Gastrocnemius medialis (tissue), 4 donors: ENCODE data around the gene CEP112. TPM values are rescaled to one million over a fixed set of nuclear protein-coding genes. Genes with fewer than 3 reads are reported as not detected.

Source experiments
- ATAC-seq, 2 donors: fragments of 150-250 bp; one replicate each; pipeline ENCODE4 v1.9.1; 2016
- DNase-seq, 2 donors: peaks; one replicate each; pipeline ENCODE4 v3.0.0-alpha.2; 2019
- H3K27ac ChIP-seq, 4 donors: fragments of 200-600 bp; sonication (generic); 1 replicate in 1 of 4; 2 replicates in 3 of 4; pipeline ENCODE4 v1.5.1; 2016 to 2018; ENCODE audit warnings: mild to moderate bottlenecking in 2 of 4, moderate library complexity in 1 of 4
- H3K27me3 ChIP-seq, 3 donors: fragments of 200-600 bp; sonication (generic) in 2 of 3; 1 replicate in 1 of 3; 2 replicates in 2 of 3; pipeline versions ENCODE4 v1.5.1 to v1.6.0; 2016 to 2019; ENCODE audit warnings: mild to moderate bottlenecking in 1 of 3, moderate library complexity in 1 of 3
- H3K36me3 ChIP-seq, 2 donors: fragments of 200-600 bp; sonication (generic) in 1 of 2; one replicate each; pipeline ENCODE4 v1.5.1; 2017 to 2018
- H3K4me1 ChIP-seq, 2 donors: fragments of 200-600 bp; sonication (generic) in 1 of 2; one replicate each; pipeline ENCODE4 v1.5.1; 2016 to 2017; ENCODE audit warnings: mild to moderate bottlenecking in 2 of 2
- H3K4me3 ChIP-seq, 4 donors: fragments of 200-600 bp; sonication (generic) in 3 of 4; 1 replicate in 1 of 4; 2 replicates in 3 of 4; pipeline ENCODE4 v1.5.1; 2016 to 2019; ENCODE audit warnings: mild to moderate bottlenecking in 2 of 4
- H3K9me3 ChIP-seq, 3 donors: fragments of 200-600 bp; sonication (generic) in 2 of 3; 1 replicate in 1 of 3; 2 replicates in 2 of 3; pipeline ENCODE4 v1.5.1; 2016 to 2019
- CTCF ChIP-seq, 5 experiments: fragments of 450-650 bp in 3 of 5; fragments of 200-600 bp in 2 of 5; sonication (generic) in 2 of 5; IDR thresholded peaks in 4 of 5; conservative IDR thresholded peaks in 1 of 5; 1 replicate in 4 of 5; 2 replicates in 1 of 5; pipeline ENCODE4 v1.5.1; 2016 to 2019; ENCODE audit warnings: antibody characterized with exemption in 5 of 5, mild to moderate bottlenecking in 3 of 5, moderate library complexity in 3 of 5
- POLR2A ChIP-seq, 2 donors: fragments of 450-650 bp; IDR thresholded peaks; one replicate each; pipeline ENCODE4 v1.6.1; 2017; ENCODE audit warnings: antibody characterized with exemption in 2 of 2, mild to moderate bottlenecking in 2 of 2, moderate library complexity in 2 of 2
- in situ Hi-C, 4 donors: fragments of 200-750 bp; cut with MboI; loops; one replicate each; pipeline versions ENCODE4 v1.15.0 to v1.8.0; 2017; ENCODE audit warnings: low sequenced_read_pairs in 4 of 4
- intact Hi-C: fragments of 100-400 bp; cut with DNase I; formaldehyde crosslinking; loops from one replicate; pipeline ENCODE4 v1.15.1; 2023; ENCODE audit warnings: low total_unique reads
- total RNA-seq, 4 donors: library from RNA; depleted of rRNA; stranded (reverse); fragments of >200 nt; gene quantifications; one replicate each; pipeline versions ENCODE4 v1.1.0 to v1.2.3, GENCODE V29; 2016

CEP112 gene
- total RNA-seq, 4 donors from 2014 or later: 6.1 to 8.7 (median 7.1) TPM

GRCh38 chr17:66123163-66123562 is 68.8 kb downstream of the CEP112 start:
- Histone ChIP-seq H3K27me3 (no peaks in the 10 kb centered on the region), H3K4me3 (no peak overlapping the region), H3K27ac (no peak overlapping the region), H3K9me3 (no peaks in the 10 kb centered on the region), H3K36me3 (peaks cover 0 to 6% of the 10 kb centered on the region in 2 donors), H3K4me1 (peaks cover 0 to 4% of the 10 kb centered on the region in 2 donors)
- no peak for TF ChIP-seq CTCF (IDR thresholded peaks at IDR 0.05 in 4 of 5, conservative IDR thresholded peaks at IDR 0.05 in 1 of 5)
- no peak for ATAC-seq
- in situ Hi-C loops (no loop called here), intact Hi-C loops (no loop called here)
- DNase-seq: no peak

- in situ Hi-C loops: no loop called here
- ATAC-seq (no peak), DNase-seq (no peak)
- Histone ChIP-seq H3K9me3 (no peaks in the 10 kb centered on the region), H3K27me3 (no peaks in the 10 kb centered on the region), H3K4me1 (peaks cover 0 to 5% of the 10 kb centered on the region in 2 donors), H3K27ac (no peak overlapping the region), H3K36me3 (no peaks in the 10 kb centered on the region), H3K4me3 (no peak overlapping the region)
- intact Hi-C loops: no loop called here
- no peak for TF ChIP-seq CTCF (IDR thresholded peaks at IDR 0.05 in 4 of 5, conservative IDR thresholded peaks at IDR 0.05 in 1 of 5)
- no peak for TF ChIP-seq POLR2A (IDR thresholded peaks at IDR 0.05)
Observed at GRCh38 chr17:66115246-66115645, 76.7 kb downstream of the CEP112 start.

GRCh38 chr17:66114609-66115008 is 77.3 kb downstream of the CEP112 start:
- in situ Hi-C loops: no loop called here
- intact Hi-C loops: no loop called here
- ATAC-seq: no peak

GRCh38 chr17:66107731-66108130 is 84.2 kb downstream of the CEP112 start:
- H3K9me3 ChIP-seq: no peaks in the 10 kb centered on the region
- H3K27me3 ChIP-seq: no peaks in the 10 kb centered on the region
- intact Hi-C loops (no loop called here), in situ Hi-C loops (no loop called here)
- H3K36me3 ChIP-seq: no peaks in the 10 kb centered on the region
- DNase-seq (no peak), ATAC-seq (no peak)
- no peak overlapping the region for H3K27ac ChIP-seq
- TF ChIP-seq CTCF (IDR thresholded peaks at IDR 0.05 in 4 of 5, conservative IDR thresholded peaks at IDR 0.05 in 1 of 5) (no peak), POLR2A (IDR thresholded peaks at IDR 0.05) (no peak)
- H3K4me3 ChIP-seq: peak overlapping the region in 1 of 4 donors; percentile 12
- no peaks in the 10 kb centered on the region for H3K4me1 ChIP-seq

More at GRCh38 chr17:66114609-66115008, 77.3 kb downstream of the CEP112 start:
- no peak overlapping the region for H3K4me3 ChIP-seq
- H3K4me1 ChIP-seq: peaks cover 0 to 5% of the 10 kb centered on the region in 2 donors
- H3K36me3 ChIP-seq: no peaks in the 10 kb centered on the region
- no peaks in the 10 kb centered on the region for H3K27me3 ChIP-seq
- DNase-seq: no peak
- H3K27ac ChIP-seq: no peak overlapping the region
- H3K9me3 ChIP-seq: no peaks in the 10 kb centered on the region
- TF ChIP-seq POLR2A (IDR thresholded peaks at IDR 0.05) (no peak), CTCF (IDR thresholded peaks at IDR 0.05 in 4 of 5, conservative IDR thresholded peaks at IDR 0.05 in 1 of 5) (no peak)

- DNase-seq (no peak), ATAC-seq (no peak)
- intact Hi-C loops (no loop called here), in situ Hi-C loops (no loop called here)
- Histone ChIP-seq H3K27ac (no peak overlapping the region), H3K27me3 (no peaks in the 10 kb centered on the region), H3K36me3 (peaks cover 0 to 4% of the 10 kb centered on the region in 2 donors), H3K4me1 (no peaks in the 10 kb centered on the region), H3K9me3 (no peaks in the 10 kb centered on the region), H3K4me3 (no peak overlapping the region)
- no peak for TF ChIP-seq CTCF (IDR thresholded peaks at IDR 0.05 in 4 of 5, conservative IDR thresholded peaks at IDR 0.05 in 1 of 5)
- no peak for TF ChIP-seq POLR2A (IDR thresholded peaks at IDR 0.05)
Observed at GRCh38 chr17:66098040-66098439, 93.9 kb downstream of the CEP112 start.
